Mucosa of rectum (tissue), 2 donors: ENCODE measurements around the gene TAF4.

ENCODE experiments used
- H3K27ac ChIP-seq, 2 donors: one replicate each; pipeline ENCODE4 v1.7.0; 2013; ENCODE audit warnings: inconsistent platforms in 2 of 2, low read depth in 2 of 2, low read length in 2 of 2
- H3K27me3 ChIP-seq, 2 donors: one replicate each; pipeline ENCODE4 v1.7.0; 2013; ENCODE audit warnings: low read length in 2 of 2; ENCODE audit not compliant: control insufficient read depth in 2 of 2, insufficient read depth in 2 of 2
- H3K36me3 ChIP-seq, 2 donors: one replicate each; pipeline ENCODE4 v1.7.0; 2013; ENCODE audit warnings: low read length in 2 of 2; ENCODE audit not compliant: control insufficient read depth in 2 of 2, insufficient read depth in 2 of 2
- H3K4me1 ChIP-seq, 2 donors: one replicate each; pipeline ENCODE4 v1.7.0; 2013; ENCODE audit warnings: low read length in 2 of 2, mild to moderate bottlenecking in 1 of 2; ENCODE audit not compliant: control insufficient read depth in 2 of 2, insufficient read depth in 2 of 2
- H3K4me3 ChIP-seq, 2 donors: one replicate each; pipeline ENCODE4 v1.7.0; 2013; ENCODE audit warnings: low read length in 2 of 2
- H3K9ac ChIP-seq, 2 donors: one replicate each; pipeline ENCODE4 v1.7.0; 2013; ENCODE audit warnings: low read length in 2 of 2, low read depth in 1 of 2, mild to moderate bottlenecking in 1 of 2
- H3K9me3 ChIP-seq, 2 donors: one replicate each; pipeline ENCODE4 v1.7.0; 2013; ENCODE audit warnings: low read length in 2 of 2; ENCODE audit not compliant: control insufficient read depth in 2 of 2
- donor health status: healthy.
- donor health status: Normal muscosa, but diverticular disease.

TAF4 gene

DNA sequence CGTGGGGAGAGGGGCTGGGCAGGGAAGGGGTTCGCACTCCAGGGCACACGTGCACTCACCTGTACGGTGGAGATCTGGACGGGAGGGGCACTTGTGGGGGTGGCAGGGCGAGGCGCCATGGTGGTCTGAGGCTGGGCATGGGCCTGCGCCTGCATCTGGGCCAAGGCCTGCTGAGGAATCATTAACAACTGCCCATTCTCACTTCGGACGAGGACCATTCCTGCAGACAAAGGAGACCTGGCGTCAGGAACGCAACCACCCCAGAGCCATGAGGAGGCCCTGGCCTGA is 51.2 kb downstream of the TAF4 start:
- Histone ChIP-seq H3K9me3 (no peaks in the 10 kb centered on the region), H3K4me3 (no peak overlapping the region), H3K36me3 (peaks cover 22 to 25% of the 10 kb centered on the region in 2 donors), H3K27ac (no peak overlapping the region), H3K9ac (no peak overlapping the region), H3K27me3 (no peaks in the 10 kb centered on the region), H3K4me1 (no peaks in the 10 kb centered on the region)

DNA sequence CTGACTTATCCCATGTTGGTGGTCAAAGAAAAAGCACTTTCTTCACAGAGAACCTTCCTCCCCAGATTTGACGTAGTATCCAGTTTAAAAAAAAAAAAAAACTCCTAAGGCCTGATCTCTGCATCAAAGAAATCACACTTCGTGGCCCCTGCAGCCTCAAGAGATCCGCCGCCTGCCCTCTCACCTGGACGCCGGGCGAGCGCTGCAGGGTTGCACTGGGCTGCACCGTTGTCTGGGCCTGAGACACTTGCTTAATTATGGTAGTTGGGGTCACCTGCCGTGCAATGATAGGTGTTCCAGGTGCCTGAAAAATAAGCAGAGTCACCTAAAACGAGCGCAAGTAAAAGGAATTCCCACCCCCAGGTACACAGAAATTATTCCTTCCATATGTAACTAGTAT is 53.0 kb downstream of the TAF4 start:
- Histone ChIP-seq H3K9me3 (no peaks in the 10 kb centered on the region), H3K9ac (no peak overlapping the region), H3K27me3 (no peaks in the 10 kb centered on the region), H3K4me1 (no peaks in the 10 kb centered on the region), H3K36me3 (peaks cover 35 to 36% of the 10 kb centered on the region in 2 donors), H3K27ac (no peak overlapping the region), H3K4me3 (no peak overlapping the region)

GRCh38 chr20:62011938-62012534 is 53.6 kb downstream of the TAF4 start:
- no peak overlapping the region for H3K9ac ChIP-seq
- no peak overlapping the region for H3K27ac ChIP-seq
- H3K4me1 ChIP-seq: no peaks in the 10 kb centered on the region
- H3K9me3 ChIP-seq: no peaks in the 10 kb centered on the region
- no peaks in the 10 kb centered on the region for H3K27me3 ChIP-seq
- peaks cover 40 to 42% of the 10 kb centered on the region in 2 donors for H3K36me3 ChIP-seq
- no peak overlapping the region for H3K4me3 ChIP-seq

- Histone ChIP-seq H3K27ac (no peak overlapping the region), H3K4me3 (no peak overlapping the region), H3K27me3 (no peaks in the 10 kb centered on the region), H3K9ac (no peak overlapping the region), H3K9me3 (no peaks in the 10 kb centered on the region), H3K4me1 (no peaks in the 10 kb centered on the region), H3K36me3 (peaks cover 42 to 45% of the 10 kb centered on the region in 2 donors)
Observed at GRCh38 chr20:62011403-62011790, 54.3 kb downstream of the TAF4 start.

DNA sequence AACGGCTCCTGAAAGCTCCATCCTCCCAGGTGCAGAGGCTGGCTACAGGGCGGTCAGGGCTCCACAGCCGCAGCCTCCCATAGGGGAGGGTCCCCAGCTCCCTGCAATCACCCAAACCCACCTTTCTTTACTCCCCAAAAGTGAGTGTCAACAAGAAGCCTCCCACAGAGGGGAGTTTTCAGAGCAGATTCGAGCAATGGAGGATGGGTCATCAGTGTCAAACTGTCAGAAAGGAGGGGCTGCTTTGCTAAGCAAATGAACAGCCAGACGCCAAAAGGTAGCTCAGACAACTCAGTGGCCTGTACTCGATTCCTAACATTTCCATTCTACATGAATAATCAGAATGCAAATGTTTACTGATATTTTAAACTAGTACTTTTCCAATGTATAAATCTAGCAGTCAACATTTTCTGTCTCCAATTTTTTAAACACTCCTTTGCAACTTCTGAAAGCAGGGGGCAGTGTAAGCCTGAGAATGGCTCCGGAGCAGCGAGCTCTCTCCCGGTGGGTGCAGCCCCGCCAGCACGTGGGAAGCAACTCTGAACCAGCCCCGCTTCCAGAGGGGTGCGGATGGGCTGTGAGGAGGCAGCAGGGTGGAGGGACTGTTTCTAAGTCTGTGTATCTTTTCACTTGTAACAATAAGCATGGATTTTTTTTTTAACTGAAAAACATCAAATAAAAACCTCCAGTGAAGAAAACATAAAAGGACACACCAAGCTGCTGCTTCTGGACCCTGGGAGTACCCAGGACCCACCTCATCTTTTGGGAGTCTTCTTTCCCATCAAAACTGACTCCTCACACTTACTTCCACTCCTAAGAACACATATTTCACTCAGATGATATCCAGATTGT is 54.9 kb downstream of the TAF4 start:
- Histone ChIP-seq H3K27me3 (no peaks in the 10 kb centered on the region), H3K9me3 (no peaks in the 10 kb centered on the region), H3K4me3 (no peak overlapping the region), H3K27ac (no peak overlapping the region), H3K4me1 (no peaks in the 10 kb centered on the region), H3K9ac (no peak overlapping the region), H3K36me3 (peaks cover 46 to 51% of the 10 kb centered on the region in 2 donors)

DNA sequence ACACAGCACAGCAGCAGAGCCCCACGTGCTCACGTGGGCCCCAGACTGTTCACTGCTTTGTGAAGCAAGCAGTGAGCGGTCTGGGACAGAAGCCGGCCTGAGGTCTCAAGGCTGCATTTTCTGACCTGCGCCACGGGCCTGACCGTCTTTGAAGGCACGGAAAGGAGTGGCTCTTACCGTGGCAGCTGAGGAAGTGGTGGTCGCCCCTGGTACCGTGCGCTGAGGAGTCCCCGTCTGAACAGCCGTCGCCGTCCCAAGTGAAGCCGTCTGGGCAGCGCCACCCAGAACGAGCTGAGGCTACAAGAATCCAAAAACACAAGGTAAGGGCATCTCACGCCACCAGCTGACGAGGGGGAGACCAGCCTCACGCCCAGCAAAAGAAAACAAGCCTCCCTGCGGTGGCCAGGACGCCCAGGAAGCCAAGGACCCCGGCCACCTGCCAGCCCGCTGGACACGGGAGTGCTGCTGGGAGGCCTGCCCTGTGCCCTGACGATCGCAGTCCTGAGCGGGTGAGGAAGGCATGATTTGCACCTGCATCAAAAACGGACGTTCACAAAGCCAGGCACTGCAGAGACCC is 55.7 kb downstream of the TAF4 start:
- Histone ChIP-seq H3K4me3 (no peak overlapping the region), H3K9me3 (no peaks in the 10 kb centered on the region), H3K36me3 (peaks cover 53 to 59% of the 10 kb centered on the region in 2 donors)

DNA sequence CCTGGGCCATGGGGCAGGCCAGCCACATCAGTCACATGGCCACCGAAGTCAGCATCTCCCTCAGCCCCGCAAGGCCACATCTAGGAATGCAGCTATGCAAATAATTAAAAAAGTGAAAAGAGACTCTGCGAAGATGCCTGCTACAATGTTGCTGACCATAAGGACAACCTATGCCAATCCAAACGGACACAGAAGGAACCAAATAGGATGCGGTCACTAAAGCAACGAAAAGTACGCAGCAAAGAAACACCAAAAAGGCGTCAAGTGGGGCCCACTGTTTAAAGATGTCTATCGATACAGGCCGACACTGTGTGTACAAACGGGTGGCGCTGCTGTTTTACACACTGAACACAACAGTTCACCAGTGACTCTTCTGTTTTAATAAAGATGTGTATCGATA is 56.4 kb downstream of the TAF4 start:
- Histone ChIP-seq H3K9me3 (no peaks in the 10 kb centered on the region), H3K4me3 (no peak overlapping the region), H3K9ac (no peak overlapping the region), H3K4me1 (no peaks in the 10 kb centered on the region), H3K36me3 (peaks cover 58 to 59% of the 10 kb centered on the region in 2 donors), H3K27me3 (no peaks in the 10 kb centered on the region), H3K27ac (no peak overlapping the region)

More for the DNA sequence above, 55.7 kb downstream of the TAF4 start:
- Histone ChIP-seq H3K4me1 (no peaks in the 10 kb centered on the region), H3K27ac (no peak overlapping the region), H3K9ac (no peak overlapping the region), H3K27me3 (no peaks in the 10 kb centered on the region)

- H3K27ac ChIP-seq: no peak overlapping the region
- no peaks in the 10 kb centered on the region for H3K27me3 ChIP-seq
- H3K9ac ChIP-seq: no peak overlapping the region
- no peaks in the 10 kb centered on the region for H3K4me1 ChIP-seq
- no peak overlapping the region for H3K4me3 ChIP-seq
- H3K9me3 ChIP-seq: no peaks in the 10 kb centered on the region
- peaks cover 56 to 62% of the 10 kb centered on the region in 2 donors for H3K36me3 ChIP-seq
Observed at GRCh38 chr20:62008643-62009183, 57.0 kb downstream of the TAF4 start.

DNA sequence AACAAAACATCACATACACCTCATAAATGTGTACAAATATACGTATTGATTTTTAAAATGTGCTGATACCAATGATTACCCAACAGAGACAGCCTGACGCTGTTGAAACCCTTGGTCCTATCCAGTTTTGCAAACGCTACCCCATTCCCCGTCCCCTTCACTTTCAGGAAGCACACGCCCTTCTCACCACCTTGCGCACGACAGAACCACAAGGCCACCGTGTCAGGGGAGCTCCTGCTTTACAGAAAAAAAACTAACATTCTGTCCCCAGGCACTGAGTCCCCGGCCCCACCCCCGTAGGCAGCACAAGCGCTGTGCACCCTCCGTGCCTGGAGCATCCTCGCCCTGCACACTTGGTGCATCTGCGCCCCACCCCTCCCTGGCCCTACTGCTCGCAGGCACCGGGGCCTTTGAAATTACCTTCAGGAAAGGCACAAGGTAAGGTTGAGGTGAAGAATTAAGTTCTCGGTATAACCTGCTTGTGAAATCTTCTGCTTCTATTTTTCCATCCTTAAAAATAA is 58.5 kb downstream of the TAF4 start:
- Histone ChIP-seq H3K4me3 (no peak overlapping the region), H3K36me3 (peaks cover 55 to 62% of the 10 kb centered on the region in 2 donors), H3K9ac (no peak overlapping the region), H3K4me1 (no peaks in the 10 kb centered on the region), H3K9me3 (no peaks in the 10 kb centered on the region), H3K27me3 (no peaks in the 10 kb centered on the region), H3K27ac (no peak overlapping the region)

GRCh38 chr20:62006482-62006881 is 59.2 kb downstream of the TAF4 start:
- Histone ChIP-seq H3K27me3 (no peaks in the 10 kb centered on the region), H3K9me3 (no peaks in the 10 kb centered on the region), H3K4me1 (no peaks in the 10 kb centered on the region), H3K36me3 (peaks cover 56 to 63% of the 10 kb centered on the region in 2 donors), H3K9ac (no peak overlapping the region), H3K27ac (no peak overlapping the region), H3K4me3 (no peak overlapping the region)
